ENCODE measurements around the gene MGLL.

The MGLL gene

DNA sequence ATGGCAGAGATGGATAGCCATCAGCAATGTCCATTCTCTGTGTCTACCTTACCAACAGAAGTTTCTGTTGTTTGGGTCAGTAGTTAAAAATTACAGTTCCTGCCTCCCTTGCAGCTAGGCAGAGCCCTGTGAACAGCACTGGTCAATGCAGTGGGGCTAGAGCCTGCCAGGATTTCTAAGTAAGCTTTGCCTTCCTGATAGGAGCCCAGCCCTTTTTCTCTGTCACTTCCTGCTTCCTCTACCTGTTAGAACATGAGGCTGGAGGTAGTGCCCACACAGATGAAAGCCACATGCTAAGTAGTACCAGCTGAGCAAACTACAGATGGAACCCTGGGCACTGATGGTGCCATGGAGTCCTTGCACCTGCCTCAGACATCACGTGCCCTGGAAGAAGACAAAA is 45.0 kb downstream of the MGLL start:
- TF ChIP-seq, protein P1, sequence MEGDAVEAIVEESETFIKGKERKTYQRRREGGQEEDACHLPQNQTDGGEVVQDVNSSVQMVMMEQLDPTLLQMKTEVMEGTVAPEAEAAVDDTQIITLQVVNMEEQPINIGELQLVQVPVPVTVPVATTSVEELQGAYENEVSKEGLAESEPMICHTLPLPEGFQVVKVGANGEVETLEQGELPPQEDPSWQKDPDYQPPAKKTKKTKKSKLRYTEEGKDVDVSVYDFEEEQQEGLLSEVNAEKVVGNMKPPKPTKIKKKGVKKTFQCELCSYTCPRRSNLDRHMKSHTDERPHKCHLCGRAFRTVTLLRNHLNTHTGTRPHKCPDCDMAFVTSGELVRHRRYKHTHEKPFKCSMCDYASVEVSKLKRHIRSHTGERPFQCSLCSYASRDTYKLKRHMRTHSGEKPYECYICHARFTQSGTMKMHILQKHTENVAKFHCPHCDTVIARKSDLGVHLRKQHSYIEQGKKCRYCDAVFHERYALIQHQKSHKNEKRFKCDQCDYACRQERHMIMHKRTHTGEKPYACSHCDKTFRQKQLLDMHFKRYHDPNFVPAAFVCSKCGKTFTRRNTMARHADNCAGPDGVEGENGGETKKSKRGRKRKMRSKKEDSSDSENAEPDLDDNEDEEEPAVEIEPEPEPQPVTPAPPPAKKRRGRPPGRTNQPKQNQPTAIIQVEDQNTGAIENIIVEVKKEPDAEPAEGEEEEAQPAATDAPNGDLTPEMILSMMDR (IDR thresholded peaks at IDR 0.05) = no peak
- Histone ChIP-seq H3K4me3 (ENCODE audit: low read depth in 1 of 2, low read length in 1 of 2) (no peak overlapping the region), H3K27ac (peak overlapping the region; percentile 83), H3K9me3 (no peaks in the 10 kb centered on the region), H3K36me3 (no peaks in the 10 kb centered on the region), H3K4me1 (ENCODE audit: control insufficient read depth in 1 of 2, insufficient read depth in 1 of 2, low read depth in 1 of 2, low read length in 1 of 2) (peaks cover 72 to 78% of the 10 kb centered on the region in 2 experiments), H3K27me3 (no peaks in the 10 kb centered on the region)

DNA sequence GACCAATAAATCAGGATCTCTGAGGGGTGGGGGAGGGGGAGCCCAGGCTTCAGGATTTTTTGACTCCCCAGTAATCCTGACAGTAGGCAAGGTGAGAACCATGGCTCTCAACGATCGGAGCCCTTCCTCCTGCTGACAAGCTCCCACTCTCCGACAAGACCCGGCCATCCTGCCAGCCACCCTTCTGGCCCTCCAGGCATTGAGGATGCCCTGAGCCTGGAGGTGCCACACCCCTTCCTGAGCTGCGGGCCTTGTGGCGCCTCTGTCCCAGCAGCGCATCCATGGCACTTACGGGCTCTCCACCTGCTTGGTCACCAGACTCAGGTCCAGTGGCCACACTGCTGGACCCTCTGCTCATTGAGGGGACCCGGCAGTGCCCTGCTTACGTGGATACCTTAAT is 46.0 kb downstream of the MGLL start:
- peaks cover 82 to 88% of the 10 kb centered on the region in 2 experiments for H3K4me1 ChIP-seq (ENCODE audit: control insufficient read depth in 1 of 2, insufficient read depth in 1 of 2, low read depth in 1 of 2, low read length in 1 of 2)
- no peaks in the 10 kb centered on the region for H3K27me3 ChIP-seq
- no peaks in the 10 kb centered on the region for H3K36me3 ChIP-seq
- H3K4me3 ChIP-seq (ENCODE audit: low read depth in 1 of 2, low read length in 1 of 2) = no peak overlapping the region
- TF ChIP-seq, protein P1 (IDR thresholded peaks at IDR 0.05) = no peak
- no peaks in the 10 kb centered on the region for H3K9me3 ChIP-seq
- peak overlapping the region; percentile 83 for H3K27ac ChIP-seq

DNA sequence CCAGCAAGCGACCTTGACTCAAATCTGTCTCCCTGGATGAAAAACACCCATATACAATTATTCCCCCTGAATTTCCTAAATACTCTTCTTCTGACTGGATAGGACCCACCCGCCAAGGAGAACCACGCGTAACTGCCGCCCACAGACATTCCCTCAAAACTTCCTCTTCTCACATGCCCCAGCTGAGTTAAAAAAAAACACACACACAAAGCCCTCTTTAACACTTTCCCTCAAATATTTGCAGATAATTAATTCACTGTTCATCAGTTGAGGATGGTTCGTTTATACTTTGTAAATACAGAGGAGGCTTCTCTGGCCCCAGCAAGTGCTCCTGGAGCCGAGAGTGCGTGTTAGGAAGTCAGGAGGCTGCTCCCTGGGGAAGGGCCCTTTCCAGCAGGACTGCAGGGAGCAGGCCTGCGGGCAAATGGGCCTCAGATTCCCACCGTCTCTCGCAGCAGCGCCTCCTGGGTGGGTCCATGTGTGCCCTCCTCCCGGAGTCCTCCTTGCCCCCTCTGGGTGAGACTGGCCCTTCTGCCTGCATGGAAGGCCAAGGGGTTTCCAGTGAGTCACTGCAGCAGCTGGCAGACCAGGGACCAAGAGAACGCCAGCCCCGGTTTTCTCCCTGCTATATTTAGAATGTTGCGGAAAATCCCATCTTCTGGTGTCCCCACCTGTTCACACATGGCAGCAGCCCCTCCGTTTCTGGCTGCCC is 46.8 kb downstream of the MGLL start:
- H3K4me1 ChIP-seq (ENCODE audit: control insufficient read depth in 1 of 2, insufficient read depth in 1 of 2, low read depth in 1 of 2, low read length in 1 of 2) = peaks cover 83 to 88% of the 10 kb centered on the region in 2 experiments
- no peaks in the 10 kb centered on the region for H3K27me3 ChIP-seq
- H3K27ac ChIP-seq = peak overlapping the region; percentile 83
- TF ChIP-seq, protein P1 (IDR thresholded peaks at IDR 0.05) = no peak
- no peaks in the 10 kb centered on the region for H3K36me3 ChIP-seq
- H3K4me3 ChIP-seq (ENCODE audit: low read depth in 1 of 2, low read length in 1 of 2) = peak overlapping the region in 1 of 2 experiments; percentile 9
- no peaks in the 10 kb centered on the region for H3K9me3 ChIP-seq

DNA sequence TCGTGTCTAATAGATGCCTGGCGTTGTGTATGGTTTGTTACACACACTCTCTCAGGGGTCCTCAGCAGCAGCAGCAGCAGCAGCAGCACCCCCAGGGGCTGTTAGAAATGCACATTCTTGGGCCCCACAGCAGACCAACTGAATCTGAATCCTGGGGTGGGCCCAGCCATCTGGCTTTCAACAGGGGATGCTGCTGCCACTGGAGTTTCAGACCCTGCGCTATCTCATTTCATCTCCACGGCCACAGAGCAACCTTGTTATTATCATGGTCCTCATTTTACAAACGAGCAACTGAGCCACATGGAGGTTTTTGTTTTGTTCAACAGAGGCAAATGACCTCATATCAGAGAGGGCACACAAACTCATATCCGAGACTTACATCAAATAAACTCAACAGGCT is 47.7 kb downstream of the MGLL start:
- Histone ChIP-seq H3K27me3 (no peaks in the 10 kb centered on the region), H3K4me3 (ENCODE audit: low read depth in 1 of 2, low read length in 1 of 2) (no peak overlapping the region), H3K27ac (peak overlapping the region; percentile 83), H3K9me3 (no peaks in the 10 kb centered on the region), H3K4me1 (ENCODE audit: control insufficient read depth in 1 of 2, insufficient read depth in 1 of 2, low read depth in 1 of 2, low read length in 1 of 2) (peaks cover 83 to 88% of the 10 kb centered on the region in 2 experiments), H3K36me3 (no peaks in the 10 kb centered on the region)
- TF ChIP-seq, protein P1 (IDR thresholded peaks at IDR 0.05) = no peak

DNA sequence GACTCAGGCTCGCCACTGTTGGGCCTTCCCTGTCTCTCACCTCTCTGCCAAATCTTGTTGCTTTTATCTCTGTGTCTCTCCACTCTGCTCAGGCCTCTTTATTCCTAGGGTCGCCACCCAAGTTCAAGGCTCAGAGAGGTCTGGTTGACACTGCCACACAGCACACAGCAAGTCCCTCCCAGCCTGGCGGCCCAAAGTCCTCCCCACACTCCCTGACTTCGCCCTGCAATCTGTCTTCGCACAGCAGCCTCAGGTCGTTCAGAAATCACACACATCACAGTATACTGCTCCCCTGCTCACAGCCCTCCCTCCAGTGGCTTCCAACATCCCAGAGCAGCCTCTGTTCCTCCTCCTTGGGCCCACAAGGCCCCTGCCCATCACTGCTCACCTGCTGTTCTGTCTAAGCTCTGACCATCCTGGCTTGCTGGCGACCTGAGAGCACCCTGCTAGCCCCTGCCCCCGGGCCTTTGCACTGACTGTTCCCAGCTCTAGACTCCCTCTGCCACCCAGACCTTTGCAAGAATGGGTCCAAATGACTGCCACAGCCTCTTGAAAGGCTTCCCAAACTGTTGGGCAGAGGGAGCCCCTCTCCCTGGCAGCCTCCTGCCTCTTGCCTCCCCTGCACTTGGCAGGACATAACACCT is 48.4 kb downstream of the MGLL start:
- no peaks in the 10 kb centered on the region for H3K36me3 ChIP-seq
- TF ChIP-seq, protein P1 (IDR thresholded peaks at IDR 0.05) = no peak
- H3K27me3 ChIP-seq = no peaks in the 10 kb centered on the region
- H3K4me3 ChIP-seq (ENCODE audit: low read depth in 1 of 2, low read length in 1 of 2) = no peak overlapping the region
- H3K27ac ChIP-seq = peak overlapping the region; percentile 83
- no peaks in the 10 kb centered on the region for H3K9me3 ChIP-seq
- peaks cover 81 to 90% of the 10 kb centered on the region in 2 experiments for H3K4me1 ChIP-seq (ENCODE audit: control insufficient read depth in 1 of 2, insufficient read depth in 1 of 2, low read depth in 1 of 2, low read length in 1 of 2)
